Panc1 (cell line): ENCODE measurements around the gene LRRC45. TPM values are rescaled to one million over a fixed set of nuclear protein-coding genes. Genes with fewer than 3 reads are reported as not detected.

Source experiments
- ATAC-seq: fragments of 200-7000 bp; cut with Tn5 transposase; 2 replicates; pipeline ENCODE4 v1.9.1; 2020; ENCODE audit warnings: mild to moderate bottlenecking, moderate library complexity
- BruUV-seq: library from RNA; stranded (reverse); fragments of 400-500 nt; replicated peaks from 2 replicates; lab custom pipeline; 2021; lab: Mats Ljungman, UMichigan
- CTCF ChIA-PET: fragments of 300-600 bp; sonication (Branson Sonifier 250); formaldehyde crosslinking; loops from one replicate; lab custom pipeline; 2022; ENCODE audit warnings: antibody characterized with exemption; lab: Charles Lee
- POLR2A ChIA-PET: fragments of 300-600 bp; sonication (Branson Sonifier 250); formaldehyde crosslinking; loops from one replicate; lab custom pipeline; 2022; ENCODE audit warnings: antibody characterized with exemption; lab: Charles Lee
- DNase-seq: peaks from one replicate; pipeline ENCODE4 v3.0.0-alpha.2; 2010; ENCODE audit warnings: low read depth, low spot score
- H3K27ac ChIP-seq: 2 replicates; pipeline ENCODE4 v1.5.1; 2011; ENCODE audit warnings: mild to moderate bottlenecking, low read length, inconsistent platforms
- H3K27me3 ChIP-seq: fragments of 200-500 bp; sonication (Bioruptor generic); 2 replicates; pipeline ENCODE4 v1.6.0; 2014; ENCODE audit warnings: low read length, inconsistent platforms; ENCODE audit not compliant: control insufficient read depth, insufficient read depth
- H3K36me3 ChIP-seq: fragments of 200-500 bp; sonication (Bioruptor generic); 2 replicates; pipeline ENCODE4 v1.5.1; 2014; ENCODE audit warnings: inconsistent platforms, mild to moderate bottlenecking, low read length, moderate library complexity; ENCODE audit not compliant: control insufficient read depth, insufficient read depth
- H3K4me1 ChIP-seq: 2 replicates; pipeline ENCODE4 v1.5.1; 2011; ENCODE audit warnings: inconsistent platforms, mild to moderate bottlenecking, low read length, moderate library complexity; ENCODE audit not compliant: control insufficient read depth, insufficient read depth
- H3K4me3 ChIP-seq, 2 experiments: 2 replicates each; pipeline ENCODE4 v1.5.1; 2011 to 2012; ENCODE audit warnings: low read depth in 2 of 2, low read length in 2 of 2, mild to moderate bottlenecking in 2 of 2, inconsistent platforms in 1 of 2, moderate library complexity in 1 of 2
- H3K9me3 ChIP-seq: fragments of 200-500 bp; sonication (Bioruptor generic); 2 replicates; pipeline ENCODE4 v1.5.1; 2014; ENCODE audit warnings: low read depth, mild to moderate bottlenecking, inconsistent platforms, low read length, moderate library complexity; ENCODE audit not compliant: control insufficient read depth, insufficient read depth
- CTCF ChIP-seq: fragments of 450-650 bp; IDR thresholded peaks from 2 replicates; pipeline ENCODE4 v1.5.1; 2017; ENCODE audit warnings: mild to moderate bottlenecking
- POLR2AphosphoS5 ChIP-seq: IDR thresholded peaks from 2 replicates; pipeline ENCODE4 v1.6.1; 2012; ENCODE audit warnings: mild to moderate bottlenecking, low read depth, low read length, moderate library complexity
- REST ChIP-seq, 2 experiments: IDR thresholded peaks; 2 replicates each; pipeline ENCODE4 v1.6.1; 2011 to 2012; ENCODE audit warnings: low read depth in 2 of 2, control low read depth in 1 of 2, low read length in 1 of 2, mild to moderate bottlenecking in 1 of 2, moderate library complexity in 1 of 2; ENCODE audit not compliant: insufficient read depth in 1 of 2
- SIN3A ChIP-seq: IDR thresholded peaks from 2 replicates; pipeline ENCODE4 v1.6.1; 2012; ENCODE audit warnings: low read depth, mild to moderate bottlenecking, low read length, moderate library complexity, borderline replicate concordance; ENCODE audit not compliant: insufficient read depth
- TCF7L2 ChIP-seq: IDR thresholded peaks from 2 replicates; pipeline ENCODE4 v1.6.1; 2011; ENCODE audit warnings: mild to moderate bottlenecking, low read depth, low read length, inconsistent platforms
- in situ Hi-C: cut with HindIII; loops from 2 replicates; pipeline ENCODE4 v1.10.0; 2016; ENCODE audit warnings: low sequenced_read_pairs, low pct_unique_long_range_greater_than_20kb
- intact Hi-C: fragments of 100-400 bp; cut with micrococcal nuclease; formaldehyde crosslinking; loops from one replicate; pipeline ENCODE4 v1.10.0; 2022; ENCODE audit not compliant: unreplicated experiment
- total RNA-seq: library from RNA; stranded (reverse); gene quantifications from one replicate; pipeline ENCODE4 v1.2.1, GENCODE V29; 2021; ENCODE audit not compliant: unreplicated experiment

LRRC45 gene
- total RNA-seq, 1 experiment from 2014 or later = 29.9 TPM

- POLR2A ChIA-PET = interaction anchor here (0.5 kb wide), 1 partner anchor 22 kb away, joined by 3 read pairs; no protein-coding TSS in a partner anchor
- BruUV-seq = no TSS peak
- no peak overlapping the region for H3K27ac ChIP-seq
- H3K9me3 ChIP-seq = no peaks in the 10 kb centered on the region
- no peaks in the 10 kb centered on the region for H3K27me3 ChIP-seq
- H3K4me3 ChIP-seq = no peak overlapping the region
- no peak for TF ChIP-seq CTCF
- no peak for TF ChIP-seq SIN3A
- TF ChIP-seq POLR2AphosphoS5 = no peak
- TF ChIP-seq TCF7L2 = no peak
- TF ChIP-seq REST (IDR thresholded peaks at IDR 0.05; ENCODE audit: insufficient read depth in 1 of 2, low read depth in 2 of 2, low read length in 1 of 2) = no peak
- CTCF ChIA-PET = interaction anchor here (0.6 kb wide), 1 partner anchor 22 kb away, joined by 4 read pairs; no protein-coding TSS in a partner anchor
- DNase-seq = no peak
- intact Hi-C loops (loop anchor here (10.0 kb wide), 1 partner anchor 161 kb away; the partner anchor contains the start of gene P4HB), in situ Hi-C loops (no loop called here)
- peaks cover 19% of the 10 kb centered on the region for H3K4me1 ChIP-seq
- ATAC-seq = no peak
- H3K36me3 ChIP-seq = no peaks in the 10 kb centered on the region; the same call in 1 of the 2 replicates
These were observed 2.4 kb downstream of the LRRC45 start for GRCh38 chr17:82025401-82026107.

GRCh38 chr17:82028246-82028645, 5.1 kb downstream of the LRRC45 start:
- TF ChIP-seq REST (IDR thresholded peaks at IDR 0.05; ENCODE audit: insufficient read depth in 1 of 2, low read depth in 2 of 2, low read length in 1 of 2) = no peak
- TF ChIP-seq POLR2AphosphoS5 = no peak
- TF ChIP-seq CTCF = no peak
- TF ChIP-seq SIN3A = no peak
- no peak for TF ChIP-seq TCF7L2
- ChIA-PET POLR2A (no interaction called here), CTCF (interaction anchor here (0.6 kb wide), 1 partner anchor 399 kb away, joined by 5 read pairs; no protein-coding TSS in a partner anchor)
- H3K36me3 ChIP-seq = peaks cover 2% of the 10 kb centered on the region; the same call in 1 of the 2 replicates
- in situ Hi-C loops (no loop called here), intact Hi-C loops (loop anchor here (10.0 kb wide), 1 partner anchor 163 kb away; the partner anchor contains the start of gene P4HB)
- no peak for DNase-seq
- no peak overlapping the region for H3K27ac ChIP-seq
- H3K27me3 ChIP-seq = no peaks in the 10 kb centered on the region
- no peak overlapping the region for H3K4me3 ChIP-seq
- peaks cover 17% of the 10 kb centered on the region for H3K4me1 ChIP-seq
- BruUV-seq = no TSS peak
- ATAC-seq = no peak
- H3K9me3 ChIP-seq = no peaks in the 10 kb centered on the region
